ENCODE measurements around the gene FBXO7.
A peak's percentile ranks its signal among the peaks of the same experiment; 100 is the strongest.
"Not testable (repeated sequence)": the region's sequence is repeated elsewhere in the genome, so short reads cannot be mapped to it uniquely, and the experiment has no call there.

FBXO7 gene

DNA sequence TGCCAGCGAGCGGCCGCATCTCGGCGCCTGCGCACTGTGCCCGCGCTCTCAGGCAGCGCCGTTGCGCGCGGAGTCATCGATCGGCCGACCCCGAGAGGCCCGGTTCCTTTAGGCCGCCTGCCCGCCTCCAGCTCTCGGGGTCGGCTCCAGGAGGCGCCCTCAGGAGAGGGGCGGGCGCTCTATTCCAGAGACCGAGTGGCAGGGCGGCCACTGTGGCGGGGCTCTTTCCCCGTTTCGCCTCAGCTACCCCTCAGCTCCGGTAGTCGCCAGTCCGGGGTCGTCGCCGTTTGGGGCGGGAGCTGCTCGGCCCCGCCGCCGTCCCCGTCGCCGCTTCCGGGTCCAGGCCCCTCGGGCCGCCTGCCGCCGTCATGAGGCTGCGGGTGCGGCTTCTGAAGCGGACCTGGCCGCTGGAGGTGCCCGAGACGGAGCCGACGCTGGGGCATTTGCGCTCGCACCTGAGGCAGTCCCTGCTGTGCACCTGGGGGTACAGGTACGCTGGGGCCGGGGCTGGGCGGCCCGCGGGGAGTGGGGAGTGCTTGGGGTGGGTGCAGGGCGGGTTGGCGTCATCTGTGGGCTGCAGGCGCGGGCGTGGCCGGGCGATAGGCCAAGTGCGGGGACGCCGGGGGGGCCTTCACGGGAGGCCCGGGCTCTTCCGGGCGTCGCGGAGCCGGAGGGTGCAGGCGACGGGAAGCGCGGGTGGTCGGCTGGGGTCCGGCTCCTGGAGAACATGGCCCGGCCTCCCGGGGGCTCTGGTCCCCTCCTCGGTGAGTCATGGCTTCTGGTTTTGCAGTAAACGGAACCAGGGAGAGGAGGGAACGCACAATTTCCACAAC is at the start of gene FBXO7:
Gene FBXO7, plus strand, starts transcription at position 177 of the 833 bp plus-strand sequence. Its CDS starts 192 bp downstream, at position 369.
- peak; percentile 69 for DNase-seq (ENCODE audit: low read depth, low spot score)

DNA sequence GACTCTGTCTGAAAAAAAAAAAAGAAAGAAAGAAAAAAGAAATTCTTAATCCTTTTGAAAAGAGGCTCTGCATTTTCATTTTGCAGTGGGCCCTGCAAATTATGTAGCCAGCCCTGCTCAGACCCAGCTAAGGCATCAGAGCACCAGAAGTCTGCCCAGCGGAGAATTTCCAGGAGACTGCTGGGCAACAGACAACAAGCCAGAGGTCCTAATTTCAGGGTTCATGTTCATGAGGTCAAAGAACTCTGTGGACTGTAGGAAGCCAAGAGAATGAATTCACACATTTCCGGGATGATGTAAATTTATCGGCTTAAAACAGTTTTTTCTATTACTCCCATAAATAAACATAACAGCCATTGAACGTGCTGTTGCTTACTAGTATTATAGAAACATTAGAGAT is 47.7 kb upstream of the FBXO7 start:
- no peak for DNase-seq (ENCODE audit: low read depth, low spot score)

DNA sequence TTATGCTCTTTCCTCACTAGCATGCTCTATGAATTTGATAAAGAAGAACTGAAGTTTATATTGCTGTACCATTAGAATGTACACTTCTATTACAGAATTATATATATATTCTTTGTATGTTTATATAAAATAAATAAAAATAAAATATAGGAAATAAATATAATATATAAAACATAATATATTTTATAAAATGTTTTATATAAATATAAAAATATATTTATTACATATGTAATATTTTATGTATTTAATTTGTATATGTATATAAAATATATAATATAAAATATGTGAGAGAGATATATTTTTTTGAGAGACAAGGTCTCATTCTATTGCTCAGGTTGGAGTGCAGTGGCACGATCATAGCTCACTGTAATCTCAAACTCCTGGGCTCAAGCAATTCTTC is 44.3 kb upstream of the FBXO7 start:
- no peak for DNase-seq (ENCODE audit: low read depth, low spot score)

DNA sequence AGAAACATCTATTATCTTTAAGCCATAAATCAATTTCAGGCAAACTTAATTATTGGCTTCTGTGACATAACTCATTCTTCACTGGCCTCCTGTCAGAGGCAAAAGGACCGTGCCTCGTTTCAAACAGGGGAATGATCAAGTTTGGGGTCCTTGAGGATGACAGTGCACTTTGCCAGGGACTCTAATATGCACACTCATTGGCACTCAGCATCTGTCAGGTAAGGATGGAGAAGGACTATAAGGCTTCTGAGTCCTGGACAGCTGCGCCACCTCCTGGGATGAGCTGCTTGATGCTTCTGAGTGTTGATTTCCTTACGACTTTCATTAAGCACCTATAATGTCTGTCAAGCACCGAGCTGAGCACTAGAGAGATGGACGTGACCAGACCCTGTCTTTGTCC is 30.5 kb upstream of the FBXO7 start:
- DNase-seq (ENCODE audit: low read depth, low spot score): no peak

DNA sequence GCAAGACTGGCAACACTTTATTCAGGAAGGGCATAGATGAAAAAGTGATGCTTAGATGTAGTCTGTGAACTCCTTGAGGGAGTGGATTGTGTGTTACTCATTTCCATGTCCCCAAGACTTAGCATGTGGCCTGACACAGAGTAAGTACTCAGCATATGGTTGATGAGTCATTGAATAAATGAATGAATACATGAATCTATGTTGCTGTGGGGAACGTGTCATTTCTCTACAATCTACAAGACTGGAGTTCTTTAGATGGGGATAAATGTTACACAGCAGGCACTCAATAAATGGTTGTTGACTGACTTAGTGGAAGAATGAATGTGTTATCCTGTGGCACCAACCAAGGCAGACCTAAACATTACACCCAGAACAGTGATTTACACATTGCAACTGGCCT is 28.3 kb upstream of the FBXO7 start:
- DNase-seq (ENCODE audit: low read depth, low spot score): no peak

DNA sequence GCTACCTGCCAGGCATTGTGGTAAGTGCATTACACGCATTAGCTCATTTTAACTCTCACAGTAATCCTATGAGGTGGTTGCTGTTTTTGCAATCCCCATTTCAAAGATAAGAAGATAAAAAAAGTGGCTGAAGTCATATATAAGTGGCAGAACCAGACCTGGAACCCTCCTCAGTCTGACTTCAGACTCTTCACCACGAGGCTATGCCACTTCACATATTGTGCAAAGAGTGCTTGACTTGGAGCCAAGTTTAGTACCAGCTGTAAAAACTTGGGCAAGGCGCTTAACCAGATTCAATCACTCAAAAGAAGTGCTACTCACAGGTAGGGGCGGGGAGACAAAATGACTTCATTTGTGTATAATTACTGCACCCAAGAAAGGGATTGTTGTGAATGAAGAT is 25.6 kb upstream of the FBXO7 start:
- DNase-seq (ENCODE audit: low read depth, low spot score): no peak

DNA sequence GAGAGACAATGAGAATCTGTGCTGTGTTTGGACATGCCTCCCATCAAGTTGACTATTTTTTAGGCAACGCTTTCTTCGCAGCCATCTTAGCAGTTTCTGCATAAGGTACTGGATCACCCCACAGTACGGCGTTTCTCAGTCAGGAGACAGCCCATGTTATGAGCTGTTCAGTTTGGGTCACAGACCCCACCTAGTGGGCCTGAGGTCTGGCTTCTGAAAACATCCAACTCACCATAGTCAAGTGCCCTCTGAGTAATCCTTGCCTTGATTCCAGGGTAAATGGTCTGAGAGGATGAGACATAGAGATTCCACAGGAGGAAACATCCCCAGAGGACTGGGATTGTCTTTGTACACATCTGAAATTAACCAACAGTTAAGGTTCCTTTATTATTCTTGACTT is 17.6 kb upstream of the FBXO7 start:
- DNase-seq (ENCODE audit: low read depth, low spot score): no peak

DNA sequence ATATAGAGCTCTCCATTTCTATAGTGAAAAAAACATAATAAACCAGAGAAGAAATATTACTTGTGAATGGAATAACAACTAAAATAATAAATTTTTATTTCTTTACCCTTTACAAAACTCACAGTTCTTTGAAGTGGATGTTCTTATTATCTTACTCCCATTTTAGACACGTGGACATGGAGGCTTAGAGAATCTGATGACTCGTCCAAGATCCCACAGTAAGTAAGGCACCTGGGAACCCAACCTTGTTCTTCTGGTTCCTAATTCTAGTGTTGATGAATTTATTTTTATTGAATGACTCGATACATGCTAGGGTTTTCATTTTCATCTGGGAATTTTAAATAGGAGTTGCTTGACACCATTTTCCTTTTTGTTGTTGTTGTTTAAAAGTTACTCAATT is 12.2 kb upstream of the FBXO7 start:
- no peak for DNase-seq (ENCODE audit: low read depth, low spot score)

DNA sequence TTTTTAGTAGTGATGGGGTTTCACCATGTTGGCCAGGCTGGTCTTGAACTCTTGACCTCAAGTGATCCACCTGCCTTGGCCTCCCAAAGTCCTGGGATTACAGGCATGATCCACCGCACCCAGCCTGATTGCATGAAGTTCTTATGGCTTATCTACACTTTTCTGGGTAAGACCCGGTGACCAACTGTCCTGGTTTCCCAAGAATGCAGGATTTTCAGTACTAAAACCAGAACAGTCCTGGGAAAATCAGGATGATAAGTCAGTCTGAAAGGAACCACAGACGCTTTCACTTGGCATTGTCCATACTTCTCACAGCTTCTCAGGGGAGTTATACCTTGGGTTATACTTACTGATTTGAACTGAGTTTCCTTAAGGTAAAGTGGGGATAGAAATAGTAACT is 8.9 kb upstream of the FBXO7 start:
- DNase-seq (ENCODE audit: low read depth, low spot score): no peak

DNA sequence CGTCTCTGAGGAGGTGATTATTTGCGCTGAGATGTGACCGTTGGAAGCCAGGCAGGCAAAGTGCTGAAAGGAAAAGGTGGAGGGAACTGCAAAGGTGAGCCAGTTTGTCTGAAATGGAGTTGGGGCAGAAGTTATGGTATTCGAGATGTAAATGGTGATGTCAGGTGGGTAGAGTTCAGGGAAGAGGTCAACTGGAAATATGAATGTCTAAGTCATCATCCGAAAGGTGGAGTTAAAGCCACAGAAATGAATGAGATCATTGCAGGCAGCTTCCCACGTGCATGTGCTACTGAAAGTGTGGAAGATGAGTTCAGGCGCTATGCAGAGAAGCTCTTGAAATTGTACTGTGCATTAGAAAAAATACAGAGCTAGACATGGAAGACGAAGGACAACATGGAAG is 8.1 kb upstream of the FBXO7 start:
- no peak for DNase-seq (ENCODE audit: low read depth, low spot score)

DNA sequence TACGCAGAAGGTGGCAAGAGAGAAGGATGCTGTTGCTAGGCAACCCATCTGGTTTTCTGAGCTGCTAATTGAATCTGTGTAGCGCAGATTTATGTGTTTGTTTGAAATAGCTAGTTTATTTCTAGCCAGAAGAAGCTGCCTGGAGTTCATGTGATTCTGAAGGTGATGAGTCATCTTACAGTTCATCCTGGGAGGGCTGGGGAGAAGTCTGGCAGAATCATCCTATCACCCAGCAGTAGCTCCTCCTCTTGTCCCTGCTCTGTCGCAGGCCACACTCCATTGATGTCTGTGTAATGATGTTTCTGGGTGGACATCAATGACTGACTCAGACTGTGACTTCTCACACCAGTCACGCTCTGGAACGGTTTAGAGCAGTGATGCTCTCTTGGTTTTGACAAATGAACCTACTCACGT is 4.8 kb upstream of the FBXO7 start:
- DNase-seq (ENCODE audit: low read depth, low spot score): no peak

DNA sequence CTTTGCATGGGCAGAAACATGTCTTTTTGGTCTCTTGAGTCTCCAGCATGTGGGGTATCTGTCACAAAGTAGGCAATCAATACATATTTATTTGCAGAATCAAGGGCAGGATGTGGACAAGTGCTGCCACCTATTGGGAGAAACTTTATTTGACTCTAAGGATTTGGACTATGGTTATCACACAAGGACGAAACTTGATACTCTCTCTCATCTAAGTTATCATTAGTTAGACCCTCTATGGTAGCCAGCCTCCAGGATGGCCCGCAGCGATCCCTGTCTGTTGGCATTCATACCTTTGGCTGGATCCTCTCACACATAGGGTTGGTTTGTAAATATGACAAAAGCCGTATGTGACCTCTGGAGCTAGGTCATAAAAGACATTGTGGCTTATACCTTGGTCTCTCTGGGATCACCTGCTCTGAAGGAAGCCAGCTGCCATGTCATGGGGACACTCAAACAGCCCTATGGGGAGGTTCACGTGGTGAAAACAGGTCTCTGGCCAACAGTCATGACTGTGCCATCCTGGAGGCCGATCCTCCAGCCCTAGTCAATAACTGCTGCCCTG is 1.1 kb upstream of the FBXO7 start:
- no peak for DNase-seq (ENCODE audit: low read depth, low spot score)

DNA sequence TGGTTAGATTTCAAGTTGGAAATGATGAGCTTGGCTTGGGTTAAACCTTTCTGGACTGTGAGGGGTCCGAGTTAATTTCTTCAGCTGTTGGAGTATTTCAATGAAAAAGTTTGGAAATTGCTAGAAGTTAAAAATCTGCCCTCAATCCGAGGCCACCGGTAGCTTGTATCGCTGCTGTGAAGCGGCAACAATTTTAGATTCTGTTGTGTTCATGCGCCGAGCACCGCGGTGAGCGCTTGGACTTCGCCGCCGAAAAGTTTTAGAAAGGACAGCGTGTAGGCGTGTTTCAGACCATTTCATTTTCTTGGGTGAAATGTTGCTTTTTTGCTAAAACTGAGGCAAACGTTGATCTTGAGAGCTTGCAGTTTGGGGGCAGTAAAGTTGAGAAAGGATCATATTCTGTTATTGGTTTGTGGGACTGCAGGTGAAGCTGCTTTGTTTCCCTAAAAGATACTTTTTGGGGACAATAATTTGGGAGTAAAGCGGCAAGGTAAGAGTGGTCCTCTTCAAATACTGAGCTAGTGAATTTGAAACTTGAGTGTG is 928 bp downstream of the FBXO7 start:
- no peak for DNase-seq (ENCODE audit: low read depth, low spot score)

DNA sequence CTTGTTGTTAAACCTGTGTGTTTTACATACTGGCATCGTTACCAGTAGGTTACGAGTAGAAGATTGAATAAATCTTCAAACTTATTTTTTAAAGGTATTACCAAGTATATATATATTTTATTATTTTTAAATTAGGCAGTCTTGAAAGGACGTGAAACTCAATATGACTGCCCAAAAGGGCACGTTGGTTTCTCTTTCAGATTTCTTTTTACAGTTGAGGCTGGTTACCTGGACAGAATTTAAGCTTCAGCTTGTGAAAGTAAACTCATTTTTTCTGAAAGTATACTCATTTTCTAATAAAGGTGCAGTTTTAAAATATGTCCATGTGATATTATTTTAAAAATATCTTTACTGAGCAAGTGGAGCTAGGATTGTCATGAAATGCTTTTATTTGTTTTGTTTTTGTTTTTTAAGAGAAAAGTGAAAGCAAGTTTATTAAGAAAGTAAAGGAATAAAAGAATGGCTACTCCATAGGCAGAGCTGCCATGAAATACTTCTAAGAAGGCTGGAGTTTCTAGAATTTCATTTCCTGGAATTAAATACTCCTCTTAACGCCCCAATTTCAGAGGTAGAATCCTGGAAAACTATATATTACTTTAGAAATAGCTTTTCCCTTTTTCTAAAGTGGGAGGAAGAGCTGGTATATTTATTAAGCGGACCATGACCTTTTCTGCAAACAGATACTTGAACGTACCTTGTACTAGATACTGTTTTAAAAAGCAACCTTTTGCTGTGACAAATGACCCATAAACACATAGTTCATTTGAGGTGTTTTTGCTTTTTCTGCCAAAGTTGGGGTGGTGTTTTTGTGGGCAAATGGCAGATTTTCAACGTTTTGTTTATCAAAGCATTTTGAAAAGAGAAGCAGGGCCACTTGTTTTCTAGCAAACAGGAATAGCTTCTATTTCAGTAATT is 1.9 kb downstream of the FBXO7 start:
- DNase-seq (ENCODE audit: low read depth, low spot score): no peak

DNA sequence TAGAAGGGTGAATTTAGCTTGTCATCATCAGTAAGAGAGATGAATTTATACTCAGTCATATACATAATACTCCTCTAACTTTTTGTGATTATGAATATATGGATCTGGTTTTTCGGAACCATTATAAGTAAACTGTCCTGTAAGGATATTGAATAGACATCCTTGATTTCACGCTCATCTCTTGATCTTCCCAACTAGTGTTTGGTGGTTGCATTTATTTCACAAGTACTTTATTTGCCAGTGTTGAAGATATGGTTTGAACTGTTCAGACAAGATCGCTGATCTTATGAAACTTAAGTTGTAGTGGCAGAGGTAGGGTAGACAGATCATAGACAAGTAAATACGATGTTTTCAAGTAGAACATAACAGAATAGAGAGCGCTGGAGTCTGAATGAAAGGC is 3.0 kb downstream of the FBXO7 start:
- DNase-seq (ENCODE audit: low read depth, low spot score): no peak

DNA sequence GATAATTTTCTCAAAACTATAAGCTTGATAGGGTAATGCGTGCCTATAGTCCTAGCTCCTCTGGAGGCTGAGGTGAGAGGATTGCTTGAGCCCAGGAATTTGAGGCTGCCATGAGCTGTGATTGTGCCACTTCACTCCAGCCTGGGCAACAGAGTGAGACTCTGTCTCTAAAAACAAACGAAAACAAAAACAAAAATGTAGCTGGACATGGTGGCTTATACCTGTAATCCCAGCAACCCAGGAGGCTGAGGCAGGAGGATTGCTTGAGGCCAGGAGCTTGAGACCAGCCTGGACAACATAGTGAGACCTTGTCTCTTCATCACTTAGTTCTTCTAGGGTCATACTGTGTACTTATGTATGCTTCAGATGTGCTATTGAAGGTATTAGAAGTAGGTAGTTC is 3.9 kb downstream of the FBXO7 start:
- DNase-seq (ENCODE audit: low read depth, low spot score): not testable (repeated sequence)

DNA sequence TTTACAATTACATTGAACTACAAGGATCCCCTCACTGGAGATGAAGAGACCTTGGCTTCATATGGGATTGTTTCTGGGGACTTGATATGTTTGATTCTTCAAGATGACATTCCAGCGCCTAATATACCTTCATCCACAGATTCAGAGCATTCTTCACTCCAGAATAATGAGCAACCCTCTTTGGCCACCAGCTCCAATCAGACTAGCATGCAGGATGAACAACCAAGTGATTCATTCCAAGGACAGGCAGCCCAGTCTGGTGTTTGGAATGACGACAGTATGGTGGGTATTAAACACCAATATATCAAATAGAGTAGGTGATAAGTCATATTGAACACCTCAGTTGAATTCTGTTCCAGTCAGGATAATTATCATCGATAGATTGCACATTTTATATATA is 4.4 kb downstream of the FBXO7 start:
- no peak for DNase-seq (ENCODE audit: low read depth, low spot score)

DNA sequence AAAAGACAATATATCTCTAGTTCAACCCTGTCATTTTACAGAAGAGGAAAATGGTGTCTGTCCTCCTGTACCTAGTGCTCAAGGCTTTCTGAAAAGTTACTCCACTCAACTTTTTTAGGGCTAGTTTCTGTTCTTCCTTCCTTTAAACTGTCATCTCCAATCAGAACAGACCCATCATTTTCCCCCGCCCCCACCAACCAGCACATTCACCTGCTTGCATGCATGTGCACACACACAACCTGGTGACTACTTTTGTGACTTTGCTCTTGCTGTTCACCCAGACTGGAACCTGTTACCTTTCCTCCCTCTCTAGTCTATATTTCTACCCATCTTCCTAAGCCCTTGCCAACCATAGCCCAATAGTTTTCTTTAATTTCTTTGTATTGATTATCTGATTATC is 5.6 kb downstream of the FBXO7 start:
- no peak for DNase-seq (ENCODE audit: low read depth, low spot score)

DNA sequence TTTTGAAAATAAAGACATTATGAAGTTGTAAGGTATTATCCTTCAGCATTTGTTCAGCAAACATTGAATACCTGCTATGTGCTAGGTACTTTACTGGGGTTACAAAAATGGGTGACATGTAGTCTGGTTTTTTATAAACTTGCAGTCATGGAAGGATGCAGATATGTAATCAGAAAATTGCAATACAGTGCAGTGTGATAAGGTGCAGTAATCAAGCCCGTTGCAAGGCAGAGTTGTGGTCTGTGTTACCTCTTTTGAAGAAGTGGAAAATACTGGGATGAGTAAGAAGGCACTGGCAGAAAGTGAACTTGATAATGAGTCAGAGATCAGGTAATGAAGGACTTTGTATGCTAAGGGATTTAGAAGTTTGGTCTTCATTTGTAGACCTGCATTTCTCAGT is 8.1 kb downstream of the FBXO7 start:
- no peak for DNase-seq (ENCODE audit: low read depth, low spot score)

DNA sequence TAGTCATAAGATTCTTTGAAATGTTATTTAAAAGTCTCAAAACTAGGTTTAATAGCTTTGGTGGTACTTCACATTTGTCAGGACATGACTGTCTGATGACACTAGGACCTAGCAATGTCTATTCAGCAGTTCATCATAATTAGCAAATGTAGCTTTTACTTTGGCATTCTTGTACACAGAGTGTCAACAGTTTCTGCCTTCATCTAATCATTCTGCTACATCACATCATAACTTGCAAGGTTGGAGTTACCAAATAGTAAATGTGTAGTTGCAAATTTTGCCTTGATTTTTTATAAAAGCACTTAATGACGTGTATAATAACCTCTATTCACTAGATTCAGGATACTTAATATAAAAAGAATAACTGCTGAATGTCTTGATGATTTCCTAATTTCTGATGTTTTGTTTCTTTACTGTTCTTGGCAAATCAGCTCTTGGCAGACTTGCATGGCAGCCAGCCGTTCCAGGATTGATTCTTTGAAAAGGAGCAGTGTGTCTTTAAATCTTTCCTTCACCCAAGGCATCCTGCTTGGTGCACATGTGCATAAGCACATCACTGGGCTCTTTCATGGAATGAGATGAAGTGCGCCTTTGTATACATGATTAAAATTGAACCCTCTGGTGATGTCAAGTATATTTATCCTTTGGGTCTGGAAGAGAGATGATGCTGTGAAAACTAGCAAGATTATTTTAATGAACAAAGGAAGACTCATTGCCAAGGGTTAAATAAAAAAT is 12.2 kb downstream of the FBXO7 start:
- no peak for DNase-seq (ENCODE audit: low read depth, low spot score)

DNA sequence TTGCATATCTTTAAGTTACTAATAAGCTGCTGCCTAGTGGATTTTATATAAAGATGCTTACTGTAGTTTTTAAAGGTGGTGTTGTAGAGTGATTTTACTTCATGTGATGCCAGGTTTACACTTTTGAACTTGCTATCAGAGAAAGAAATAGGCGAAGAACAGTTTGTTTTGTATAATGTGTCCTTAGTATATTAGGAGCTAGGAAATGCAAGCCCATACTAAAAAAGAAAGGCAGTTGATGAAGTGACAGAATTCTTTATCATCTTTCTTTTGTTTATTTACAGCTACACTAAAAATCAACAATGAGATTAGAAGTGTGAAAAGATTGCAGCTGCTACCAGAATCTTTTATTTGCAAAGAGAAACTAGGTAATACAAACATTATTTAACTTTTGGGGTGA is 12.8 kb downstream of the FBXO7 start:
- no peak for DNase-seq (ENCODE audit: low read depth, low spot score)

DNA sequence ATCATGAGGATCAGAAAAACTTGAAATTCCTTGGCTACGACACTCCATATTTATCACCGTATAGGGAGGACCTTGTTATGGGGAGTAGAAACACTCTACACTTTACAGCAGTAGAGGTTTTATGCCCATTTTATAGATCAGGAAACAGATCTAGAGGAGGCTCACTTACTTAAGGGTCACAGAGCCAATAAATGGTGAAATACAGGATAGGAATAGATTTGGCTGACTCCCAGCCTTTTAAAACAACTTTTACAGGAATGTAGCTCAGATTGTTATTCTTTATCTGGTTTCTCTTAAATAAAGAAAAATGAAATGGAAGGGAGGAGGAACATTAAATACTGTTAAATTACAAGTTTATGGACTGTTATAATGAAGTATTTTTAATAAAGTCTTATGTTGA is 14.8 kb downstream of the FBXO7 start:
- no peak for DNase-seq (ENCODE audit: low read depth, low spot score)
